HG02610 (cell line): Measurements from ENCODE around the gene VPS13C.

Experiments
- ATAC-seq: cut with Tn5 transposase; IDR thresholded peaks from one replicate; pipeline ENCODE4 v1.9.1; 2021; ENCODE audit warnings: mild to moderate bottlenecking, moderate library complexity; ENCODE audit not compliant: unreplicated experiment

VPS13C gene

GRCh38 chr15:61824291-61824690 lies 236.0 kb downstream of the VPS13C start:
- no peak for ATAC-seq

GRCh38 chr15:61822511-61822910 lies 237.7 kb downstream of the VPS13C start:
- no peak for ATAC-seq

GRCh38 chr15:61820951-61821350 lies 239.3 kb downstream of the VPS13C start:
- ATAC-seq = no peak

DNA sequence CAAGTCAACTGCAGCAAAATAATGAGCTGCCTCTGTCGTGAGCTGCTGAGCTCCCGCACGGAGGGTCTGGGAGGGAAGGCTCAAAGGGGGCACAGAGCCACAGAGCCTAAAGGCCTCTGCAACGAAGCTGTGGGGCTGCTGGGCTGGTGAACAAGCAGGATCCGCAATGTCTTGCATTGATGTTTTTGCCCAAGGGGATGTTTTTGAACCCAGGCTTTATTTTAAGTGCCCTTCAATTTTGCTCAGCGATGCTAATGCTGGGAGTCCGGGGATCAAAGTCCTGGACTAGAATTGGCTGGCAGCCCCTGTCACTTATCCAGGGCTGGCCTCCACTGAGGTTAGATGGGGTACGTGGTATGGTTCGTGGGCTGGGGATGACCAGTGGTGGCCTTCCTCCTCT lies 240.0 kb downstream of the VPS13C start:
- no peak for ATAC-seq

DNA sequence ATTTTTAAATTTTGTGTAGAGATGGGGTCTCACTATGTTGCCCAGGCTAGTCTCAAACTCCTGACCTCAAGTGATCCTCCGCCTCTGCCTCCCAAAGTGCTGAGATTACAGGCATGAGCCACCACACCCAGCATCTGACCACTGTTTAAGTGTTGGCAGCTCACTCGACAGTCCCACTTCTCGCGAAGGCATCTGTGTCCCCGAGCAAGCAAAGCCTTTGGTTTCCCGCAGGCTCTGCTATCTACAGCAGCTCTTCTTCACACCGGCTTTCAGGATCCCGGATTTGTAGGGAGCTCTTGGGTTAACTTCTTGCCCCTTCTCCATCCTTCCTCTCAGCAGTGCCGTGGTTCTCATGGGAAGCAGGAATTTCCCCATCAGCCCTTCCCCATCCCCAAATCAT lies 240.9 kb downstream of the VPS13C start:
- no peak for ATAC-seq

DNA sequence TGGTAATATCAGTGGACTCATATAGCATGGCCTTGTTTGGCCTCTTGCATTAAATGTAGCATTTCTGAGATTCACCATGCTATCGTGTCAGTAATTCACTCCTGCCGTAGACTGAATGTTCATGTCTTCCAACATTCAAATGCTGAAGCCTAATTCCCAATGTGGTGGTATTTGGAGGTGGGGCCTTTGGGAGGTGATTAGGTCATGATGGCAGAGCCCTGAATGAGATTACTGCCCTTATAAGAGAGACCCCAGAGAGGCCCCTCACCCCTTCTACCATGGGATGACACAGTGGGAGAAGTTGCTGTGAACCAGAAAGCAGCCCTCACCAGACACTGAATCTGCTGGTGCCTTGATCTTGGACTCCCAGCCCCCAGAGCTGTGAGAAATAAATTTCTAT lies 241.4 kb downstream of the VPS13C start:
- no peak for ATAC-seq

DNA sequence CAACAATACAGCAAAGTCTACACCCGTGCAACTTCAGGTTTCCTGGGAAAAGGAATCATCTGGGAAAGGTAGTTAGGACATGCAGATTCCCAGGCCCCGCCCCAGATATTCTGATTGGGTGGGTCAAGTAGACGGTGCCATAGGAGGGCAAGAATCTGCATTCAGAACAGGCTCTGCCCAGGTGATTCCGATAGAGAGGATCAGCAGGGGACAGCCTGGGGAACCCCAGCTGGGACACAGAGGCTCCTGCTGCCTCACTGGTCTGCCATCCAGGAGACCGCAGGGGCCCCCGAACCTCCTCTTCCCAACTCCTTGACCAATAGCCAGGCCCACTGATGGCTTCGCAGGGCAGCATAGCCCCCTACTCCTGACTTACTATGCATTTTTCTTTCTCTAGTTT lies 243.4 kb downstream of the VPS13C start:
- no peak for ATAC-seq

DNA sequence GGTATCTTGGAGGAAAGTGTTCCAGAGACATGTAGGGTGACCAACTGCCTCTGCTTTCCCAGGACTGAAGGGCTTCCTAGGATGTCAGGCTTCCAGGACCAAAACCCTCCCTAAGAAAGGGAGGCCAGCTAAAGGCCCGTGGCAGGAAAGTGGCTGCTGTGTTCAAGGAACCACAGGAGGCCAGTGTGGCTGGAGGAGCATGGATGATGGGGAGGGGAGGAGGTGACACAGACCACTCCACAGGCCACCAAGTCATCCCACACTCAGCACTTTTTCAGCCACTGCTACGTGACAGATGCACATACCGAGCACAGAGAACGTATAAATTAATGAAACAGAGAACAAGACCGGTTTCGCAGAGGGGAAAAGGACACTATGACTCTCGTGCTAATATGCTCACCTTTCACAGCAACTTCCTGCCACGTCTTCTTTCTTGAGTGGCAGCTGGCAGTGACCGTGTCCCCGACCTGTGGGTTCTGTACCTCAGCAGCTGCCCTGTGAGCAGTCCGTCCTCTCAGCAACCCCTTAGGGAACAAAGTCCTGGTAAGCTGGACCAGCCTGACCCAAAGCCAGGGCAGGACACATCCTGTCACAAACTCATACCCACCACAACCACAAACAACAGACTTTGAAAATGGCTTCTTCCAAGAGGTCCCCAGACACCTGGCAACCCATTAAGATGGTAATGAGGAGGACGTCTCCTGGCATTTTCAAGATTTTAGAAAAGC lies 244.7 kb downstream of the VPS13C start:
- no peak for ATAC-seq

DNA sequence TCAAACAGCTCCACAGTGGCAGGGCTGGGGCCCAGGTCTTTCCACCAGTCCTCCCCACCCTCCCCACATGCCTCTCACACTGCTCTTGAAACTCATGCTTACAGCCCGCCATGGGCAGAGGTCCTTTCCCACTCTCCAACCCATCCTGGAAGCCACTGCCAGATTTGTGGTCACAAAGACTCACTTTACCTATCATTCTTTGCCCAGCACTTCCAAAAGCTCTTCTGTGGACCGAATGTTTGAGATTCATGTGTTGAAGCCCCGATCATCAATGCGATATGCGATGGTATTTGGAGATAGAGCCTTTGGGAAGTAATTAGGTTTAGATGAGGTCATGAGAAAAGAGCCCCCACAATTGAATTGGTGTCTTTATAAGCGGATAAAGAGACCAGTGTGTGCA lies 247.8 kb downstream of the VPS13C start:
- no peak for ATAC-seq

DNA sequence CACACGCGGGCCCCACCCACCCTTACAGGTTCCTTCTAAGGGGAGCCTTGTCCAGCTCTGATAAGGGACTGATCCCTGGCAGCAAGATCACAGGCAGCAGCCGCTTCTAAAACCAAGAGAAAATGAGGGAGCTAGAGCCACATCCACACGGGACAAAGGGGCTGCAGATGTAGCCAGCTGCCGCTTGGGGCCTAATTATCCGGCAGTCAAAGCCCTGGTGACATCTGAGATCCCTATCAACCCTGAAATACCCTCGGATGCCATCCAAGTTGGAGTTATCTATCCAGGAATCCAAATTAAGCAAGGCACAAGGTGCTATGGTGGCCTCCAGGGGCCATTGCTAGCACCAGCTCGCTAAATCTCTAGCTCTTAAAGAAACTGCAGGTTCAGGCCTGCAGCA lies 248.3 kb downstream of the VPS13C start:
- ATAC-seq = no peak

DNA sequence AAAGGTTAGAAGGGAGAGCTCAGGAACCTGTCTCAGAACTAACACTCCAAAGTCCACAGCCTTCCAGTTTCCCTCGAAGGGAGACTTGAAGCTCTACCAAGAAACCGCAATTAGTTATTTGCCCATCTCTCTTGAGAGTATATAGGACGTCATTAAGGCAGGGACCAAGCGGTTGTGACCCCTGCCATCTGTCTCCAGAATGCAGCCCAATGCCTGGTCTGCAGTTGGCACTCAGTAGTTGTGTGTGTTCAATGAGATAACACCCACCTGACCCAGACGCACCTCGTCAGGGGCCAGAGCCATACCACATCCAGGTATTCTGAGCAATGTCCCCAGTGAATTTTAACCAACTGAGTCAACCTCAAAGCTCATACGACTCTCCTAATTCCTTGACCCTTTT lies 251.0 kb downstream of the VPS13C start:
- ATAC-seq = no peak

DNA sequence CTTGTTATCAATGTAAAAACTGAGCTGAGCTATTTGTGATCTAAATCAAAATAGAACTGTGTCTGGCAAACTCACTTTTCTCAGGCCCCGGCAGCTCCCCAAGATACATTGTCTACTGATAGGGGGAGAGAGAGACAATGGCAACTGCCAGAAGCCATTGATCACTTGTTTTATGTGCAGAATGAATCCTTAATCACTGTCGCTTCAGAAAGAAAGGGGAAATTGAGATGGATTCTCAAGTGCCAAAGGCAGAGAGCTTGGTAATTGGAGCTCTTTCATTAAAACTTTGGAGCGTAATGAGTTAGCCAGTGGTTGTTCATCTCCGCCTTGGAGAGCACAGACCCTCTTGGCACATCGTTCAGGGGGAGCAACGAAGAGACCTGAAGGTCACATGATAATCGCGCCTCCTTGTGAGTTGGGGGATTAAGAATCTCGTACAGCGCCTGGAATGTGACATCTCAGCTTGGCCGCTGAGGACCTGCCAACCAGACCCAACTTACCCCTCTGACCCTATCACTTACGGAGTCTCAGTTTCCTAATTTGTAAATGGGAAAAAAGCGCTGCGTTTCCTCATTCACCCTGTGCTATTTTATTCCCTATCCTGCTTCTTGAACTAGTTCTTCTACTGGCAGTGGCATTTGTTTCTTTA lies 252.8 kb downstream of the VPS13C start:
- no peak for ATAC-seq
